ENCODE data around the gene ATP6V0E2. TPM values are rescaled to one million over a fixed set of nuclear protein-coding genes. Genes with fewer than 3 reads are reported as not detected.

ATP6V0E2 gene
- total RNA-seq, 4 donors from 2014 or later = 1.9 to 56.7 (median 28.4) TPM

DNA sequence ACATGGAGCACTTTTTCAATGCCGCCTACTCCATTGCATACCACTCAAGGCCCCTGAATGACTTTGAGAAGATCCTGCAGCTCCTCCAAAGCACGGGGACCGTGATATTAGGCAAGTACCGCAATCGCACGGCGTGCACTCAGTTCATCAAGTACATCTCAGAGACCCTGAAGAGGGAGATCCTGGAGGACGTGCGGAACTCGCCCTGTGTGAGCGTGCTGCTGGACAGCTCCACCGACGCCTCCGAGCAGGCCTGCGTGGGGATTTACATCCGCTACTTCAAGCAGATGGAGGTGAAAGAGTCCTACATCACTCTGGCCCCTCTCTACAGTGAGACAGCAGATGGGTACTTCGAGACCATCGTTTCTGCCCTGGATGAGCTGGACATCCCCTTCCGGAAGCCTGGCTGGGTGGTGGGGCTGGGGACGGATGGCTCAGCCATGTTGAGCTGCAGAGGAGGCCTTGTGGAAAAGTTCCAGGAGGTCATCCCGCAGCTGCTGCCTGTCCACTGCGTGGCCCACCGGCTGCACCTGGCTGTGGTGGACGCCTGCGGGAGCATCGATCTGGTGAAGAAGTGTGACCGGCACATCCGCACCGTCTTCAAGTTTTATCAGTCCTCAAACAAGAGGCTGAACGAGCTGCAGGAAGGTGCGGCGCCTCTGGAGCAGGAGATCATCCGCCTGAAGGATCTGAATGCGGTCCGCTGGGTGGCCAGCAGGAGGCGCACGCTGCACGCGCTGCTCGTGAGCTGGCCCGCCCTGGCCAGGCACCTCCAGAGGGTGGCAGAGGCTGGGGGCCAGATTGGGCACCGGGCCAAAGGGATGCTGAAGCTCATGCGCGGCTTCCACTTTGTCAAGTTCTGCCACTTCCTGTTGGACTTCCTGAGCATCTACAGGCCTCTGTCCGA, 12.7 kb upstream of the ATP6V0E2 start:
- intact Hi-C loops (cut with DNase I; ENCODE audit: low total_unique reads) = no loop called here
- in situ Hi-C loops (cut with MboI; ENCODE audit: low pct_ligation_motif_present in 1 of 4, low pct_unique_long_range_greater_than_20kb in 1 of 4, low sequenced_read_pairs in 3 of 4) = no loop called here
- Histone ChIP-seq H3K9me3 (no peaks in the 10 kb centered on the region), H3K4me1 (no peaks in the 10 kb centered on the region), H3K4me3 (no peak overlapping the region), H3K36me3 (peaks cover 0 to 6% (median 0%) of the 10 kb centered on the region in 4 donors), H3K27me3 (no peaks in the 10 kb centered on the region), H3K27ac (no peak overlapping the region)
- WGBS, 2 donors (ENCODE audit: low coverage in 1 of 2) = 92% methylated on average over 39 of the region's 45 CpGs; no CpG with 5 or more reads in 1 of the 2 donors
- DNase-seq = no peak
- no peak for TF ChIP-seq EP300 (IDR thresholded peaks at IDR 0.05; ENCODE audit: low read depth)
- TF ChIP-seq POLR2AphosphoS5 (IDR thresholded peaks at IDR 0.05) = no peak
- no peak for TF ChIP-seq POLR2A (IDR thresholded peaks at IDR 0.05)
- TF ChIP-seq, protein P1, sequence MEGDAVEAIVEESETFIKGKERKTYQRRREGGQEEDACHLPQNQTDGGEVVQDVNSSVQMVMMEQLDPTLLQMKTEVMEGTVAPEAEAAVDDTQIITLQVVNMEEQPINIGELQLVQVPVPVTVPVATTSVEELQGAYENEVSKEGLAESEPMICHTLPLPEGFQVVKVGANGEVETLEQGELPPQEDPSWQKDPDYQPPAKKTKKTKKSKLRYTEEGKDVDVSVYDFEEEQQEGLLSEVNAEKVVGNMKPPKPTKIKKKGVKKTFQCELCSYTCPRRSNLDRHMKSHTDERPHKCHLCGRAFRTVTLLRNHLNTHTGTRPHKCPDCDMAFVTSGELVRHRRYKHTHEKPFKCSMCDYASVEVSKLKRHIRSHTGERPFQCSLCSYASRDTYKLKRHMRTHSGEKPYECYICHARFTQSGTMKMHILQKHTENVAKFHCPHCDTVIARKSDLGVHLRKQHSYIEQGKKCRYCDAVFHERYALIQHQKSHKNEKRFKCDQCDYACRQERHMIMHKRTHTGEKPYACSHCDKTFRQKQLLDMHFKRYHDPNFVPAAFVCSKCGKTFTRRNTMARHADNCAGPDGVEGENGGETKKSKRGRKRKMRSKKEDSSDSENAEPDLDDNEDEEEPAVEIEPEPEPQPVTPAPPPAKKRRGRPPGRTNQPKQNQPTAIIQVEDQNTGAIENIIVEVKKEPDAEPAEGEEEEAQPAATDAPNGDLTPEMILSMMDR (IDR thresholded peaks at IDR 0.05) = peak in 4 of 5 experiments; percentile 10 to 23 (median 20)

DNA sequence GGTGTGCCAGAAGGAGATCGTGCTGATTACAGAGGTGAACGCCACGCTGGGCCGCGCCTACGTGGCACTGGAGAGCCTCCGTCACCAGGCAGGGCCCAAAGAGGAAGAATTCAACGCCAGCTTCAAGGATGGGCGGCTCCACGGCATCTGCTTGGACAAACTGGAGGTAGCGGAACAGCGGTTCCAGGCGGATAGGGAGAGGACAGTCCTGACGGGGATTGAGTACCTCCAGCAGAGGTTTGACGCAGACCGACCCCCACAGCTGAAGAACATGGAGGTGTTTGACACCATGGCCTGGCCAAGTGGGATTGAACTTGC, 12.1 kb upstream of the ATP6V0E2 start:
- Histone ChIP-seq H3K36me3 (peaks cover 0 to 6% (median 0%) of the 10 kb centered on the region in 4 donors), H3K4me3 (no peak overlapping the region), H3K4me1 (no peaks in the 10 kb centered on the region), H3K27ac (no peak overlapping the region), H3K27me3 (no peaks in the 10 kb centered on the region), H3K9me3 (no peaks in the 10 kb centered on the region)
- in situ Hi-C loops (cut with MboI; ENCODE audit: low pct_ligation_motif_present in 1 of 4, low pct_unique_long_range_greater_than_20kb in 1 of 4, low sequenced_read_pairs in 3 of 4) = no loop called here
- 98 to 100% methylated on average over 6 to 16 of the region's 16 CpGs for WGBS, 2 donors (ENCODE audit: low coverage in 1 of 2)
- intact Hi-C loops (cut with DNase I; ENCODE audit: low total_unique reads) = no loop called here
- TF ChIP-seq POLR2AphosphoS5 (IDR thresholded peaks at IDR 0.05) (no peak), EP300 (IDR thresholded peaks at IDR 0.05; ENCODE audit: low read depth) (no peak)
- DNase-seq = no peak

DNA sequence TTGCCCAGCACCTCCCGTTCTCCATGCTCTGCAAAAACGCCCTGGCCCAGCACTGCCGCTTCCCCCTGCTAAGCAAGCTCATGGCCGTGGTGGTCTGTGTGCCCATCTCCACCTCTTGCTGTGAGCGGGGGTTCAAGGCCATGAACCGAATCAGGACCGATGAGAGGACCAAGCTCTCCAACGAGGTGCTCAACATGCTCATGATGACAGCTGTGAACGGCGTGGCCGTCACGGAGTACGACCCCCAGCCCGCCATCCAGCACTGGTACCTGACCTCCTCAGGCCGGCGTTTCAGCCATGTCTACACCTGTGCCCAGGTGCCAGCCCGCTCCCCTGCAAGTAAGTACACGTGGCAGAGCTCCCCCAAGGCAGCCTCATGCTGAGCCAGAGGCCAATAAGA, 11.6 kb upstream of the ATP6V0E2 start:
- TF ChIP-seq EP300 (IDR thresholded peaks at IDR 0.05; ENCODE audit: low read depth) (no peak), POLR2A (IDR thresholded peaks at IDR 0.05) (no peak), POLR2AphosphoS5 (IDR thresholded peaks at IDR 0.05) (no peak)
- TF ChIP-seq, protein P1 (IDR thresholded peaks at IDR 0.05) = no peak
- Histone ChIP-seq H3K4me3 (no peak overlapping the region), H3K27ac (no peak overlapping the region), H3K36me3 (peaks cover 0 to 6% (median 0%) of the 10 kb centered on the region in 4 donors), H3K27me3 (no peaks in the 10 kb centered on the region), H3K4me1 (no peaks in the 10 kb centered on the region), H3K9me3 (no peaks in the 10 kb centered on the region)
- in situ Hi-C loops (cut with MboI; ENCODE audit: low pct_ligation_motif_present in 1 of 4, low pct_unique_long_range_greater_than_20kb in 1 of 4, low sequenced_read_pairs in 3 of 4) (no loop called here), intact Hi-C loops (cut with DNase I; ENCODE audit: low total_unique reads) (no loop called here)
- DNase-seq = no peak
- 95% methylated on average over 18 of the region's 18 CpGs; no CpG with 5 or more reads in 1 of the 2 donors for WGBS, 2 donors (ENCODE audit: low coverage in 1 of 2)

DNA sequence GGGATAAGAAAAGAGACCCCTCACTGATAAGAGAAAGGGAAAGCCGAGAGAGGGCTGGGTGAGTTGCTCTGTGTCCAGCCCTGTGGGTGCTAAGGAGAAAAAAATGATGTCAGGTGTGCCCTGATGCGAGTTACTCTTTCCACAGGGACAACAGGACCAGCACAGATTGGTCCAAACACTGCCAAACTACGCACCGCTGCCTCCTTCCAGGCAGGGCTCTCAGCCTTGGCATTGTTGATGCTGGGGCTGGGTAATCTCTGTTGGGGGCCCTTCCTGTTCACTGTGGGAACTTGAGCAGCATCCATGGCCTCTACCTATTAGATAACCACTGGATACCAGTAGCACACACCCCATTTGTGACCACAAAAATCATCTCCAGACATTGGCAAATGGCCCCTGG, 10.3 kb upstream of the ATP6V0E2 start:
- H3K27me3 ChIP-seq = no peaks in the 10 kb centered on the region
- DNase-seq = no peak
- intact Hi-C loops (cut with DNase I; ENCODE audit: low total_unique reads) = no loop called here
- H3K9me3 ChIP-seq = no peaks in the 10 kb centered on the region
- peaks cover 0 to 6% (median 0%) of the 10 kb centered on the region in 4 donors for H3K36me3 ChIP-seq
- H3K27ac ChIP-seq = no peak overlapping the region
- H3K4me3 ChIP-seq = no peak overlapping the region
- in situ Hi-C loops (cut with MboI; ENCODE audit: low pct_ligation_motif_present in 1 of 4, low pct_unique_long_range_greater_than_20kb in 1 of 4, low sequenced_read_pairs in 3 of 4) = no loop called here
- WGBS, 2 donors (ENCODE audit: low coverage in 1 of 2) = 89 to 100% methylated on average over 1 to 4 of the region's 4 CpGs
- H3K4me1 ChIP-seq = no peaks in the 10 kb centered on the region
- TF ChIP-seq, protein P1 (IDR thresholded peaks at IDR 0.05) = no peak
- TF ChIP-seq EP300 (IDR thresholded peaks at IDR 0.05; ENCODE audit: low read depth) (no peak), POLR2A (IDR thresholded peaks at IDR 0.05) (no peak), POLR2AphosphoS5 (IDR thresholded peaks at IDR 0.05) (no peak)

All from transverse colon (tissue), 4 donors.